ENCODE measurements around the gene CREB3L1. TPM values are rescaled to one million over a fixed set of nuclear protein-coding genes. Genes with fewer than 3 reads are reported as not detected.
A peak's percentile ranks its signal among the peaks of the same experiment; 100 is the strongest.

Gene CREB3L1
- total RNA-seq, 1 donor from 2014 or later: 2.4 TPM

- TF ChIP-seq, protein P1, sequence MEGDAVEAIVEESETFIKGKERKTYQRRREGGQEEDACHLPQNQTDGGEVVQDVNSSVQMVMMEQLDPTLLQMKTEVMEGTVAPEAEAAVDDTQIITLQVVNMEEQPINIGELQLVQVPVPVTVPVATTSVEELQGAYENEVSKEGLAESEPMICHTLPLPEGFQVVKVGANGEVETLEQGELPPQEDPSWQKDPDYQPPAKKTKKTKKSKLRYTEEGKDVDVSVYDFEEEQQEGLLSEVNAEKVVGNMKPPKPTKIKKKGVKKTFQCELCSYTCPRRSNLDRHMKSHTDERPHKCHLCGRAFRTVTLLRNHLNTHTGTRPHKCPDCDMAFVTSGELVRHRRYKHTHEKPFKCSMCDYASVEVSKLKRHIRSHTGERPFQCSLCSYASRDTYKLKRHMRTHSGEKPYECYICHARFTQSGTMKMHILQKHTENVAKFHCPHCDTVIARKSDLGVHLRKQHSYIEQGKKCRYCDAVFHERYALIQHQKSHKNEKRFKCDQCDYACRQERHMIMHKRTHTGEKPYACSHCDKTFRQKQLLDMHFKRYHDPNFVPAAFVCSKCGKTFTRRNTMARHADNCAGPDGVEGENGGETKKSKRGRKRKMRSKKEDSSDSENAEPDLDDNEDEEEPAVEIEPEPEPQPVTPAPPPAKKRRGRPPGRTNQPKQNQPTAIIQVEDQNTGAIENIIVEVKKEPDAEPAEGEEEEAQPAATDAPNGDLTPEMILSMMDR (conservative IDR thresholded peaks at IDR 0.05; ENCODE audit: low read depth, low read length): no peak
- H3K4me3 ChIP-seq (ENCODE audit: low read depth, low read length): peak overlapping the region; percentile 53
- DNase-seq (ENCODE audit: low read depth): no peak
Observed at GRCh38 chr11:46238078-46238966, 39.1 kb upstream of the CREB3L1 start.

DNA sequence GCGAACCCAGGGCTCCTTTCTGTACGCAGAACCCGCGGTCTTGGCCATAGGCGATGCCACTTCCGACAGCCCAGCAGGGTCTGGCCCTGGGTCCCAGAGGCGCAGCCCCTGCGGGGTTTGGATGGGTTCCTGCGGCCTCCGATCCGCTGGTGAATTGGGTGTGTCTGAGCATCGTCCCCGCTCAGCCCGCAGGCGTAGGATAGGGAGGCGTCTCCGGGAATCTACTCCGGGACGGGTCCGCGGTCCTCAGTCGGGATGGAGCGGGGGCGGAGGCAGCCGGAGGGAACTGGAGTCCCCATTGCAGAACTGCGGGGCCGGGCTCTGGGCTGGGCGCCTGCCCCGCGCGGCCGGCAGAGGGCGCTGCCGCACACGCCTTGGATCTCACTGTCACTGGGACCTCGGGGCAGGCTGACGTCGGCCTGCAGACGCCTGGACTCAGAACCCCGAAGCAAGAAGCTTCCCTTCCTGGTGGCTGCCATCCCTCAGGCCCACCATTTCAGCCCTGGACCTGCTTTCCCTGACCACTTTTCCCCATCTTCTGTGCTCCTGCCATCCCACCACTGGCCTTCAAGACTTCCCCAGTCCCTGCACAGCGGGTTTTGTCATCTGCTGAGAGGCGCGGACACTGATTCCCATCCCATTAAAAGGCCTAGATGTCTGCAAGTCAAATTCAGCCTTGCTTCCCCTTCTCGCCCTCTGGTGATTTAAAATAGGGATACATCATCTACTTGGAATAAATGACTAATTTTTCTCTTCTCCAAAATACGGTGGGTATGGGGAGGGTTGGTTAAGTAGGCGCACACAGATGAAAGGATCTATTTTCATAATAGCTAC, 38.3 kb upstream of the CREB3L1 start:
- TF ChIP-seq, protein P1 (conservative IDR thresholded peaks at IDR 0.05; ENCODE audit: low read depth, low read length): peak; percentile 91
- no peak for DNase-seq (ENCODE audit: low read depth)

GRCh38 chr11:46239801-46240061, 37.7 kb upstream of the CREB3L1 start:
- no peak for DNase-seq (ENCODE audit: low read depth)
- TF ChIP-seq, protein P1 (conservative IDR thresholded peaks at IDR 0.05; ENCODE audit: low read depth, low read length): no peak
- H3K4me3 ChIP-seq (ENCODE audit: low read depth, low read length): no peak overlapping the region

More for the DNA sequence above, 38.3 kb upstream of the CREB3L1 start:
- peak overlapping the region; percentile 53 for H3K4me3 ChIP-seq (ENCODE audit: low read depth, low read length)

- H3K4me3 ChIP-seq (ENCODE audit: low read depth, low read length): no peak overlapping the region
- TF ChIP-seq, protein P1 (conservative IDR thresholded peaks at IDR 0.05; ENCODE audit: low read depth, low read length): no peak
- DNase-seq (ENCODE audit: low read depth): no peak
Observed at GRCh38 chr11:46240371-46240770, 37.1 kb upstream of the CREB3L1 start.

GRCh38 chr11:46240861-46241260, 36.6 kb upstream of the CREB3L1 start:
- TF ChIP-seq, protein P1 (conservative IDR thresholded peaks at IDR 0.05; ENCODE audit: low read depth, low read length): no peak
- no peak for DNase-seq (ENCODE audit: low read depth)
- H3K4me3 ChIP-seq (ENCODE audit: low read depth, low read length): no peak overlapping the region

GRCh38 chr11:46242041-46242951, 35.2 kb upstream of the CREB3L1 start:
- DNase-seq (ENCODE audit: low read depth): no peak
- TF ChIP-seq, protein P1 (conservative IDR thresholded peaks at IDR 0.05; ENCODE audit: low read depth, low read length): no peak
- H3K4me3 ChIP-seq (ENCODE audit: low read depth, low read length): peak overlapping the region; percentile 66

Measured in epithelial cell of proximal tubule (primary cell).